Loucy (cell line): ENCODE data around the gene TRAPPC12.

Experiments
- EZH2phosphoT487 ChIP-seq: fragments of 200-600 bp; IDR thresholded peaks from 2 replicates; pipeline ENCODE4 v1.6.1; 2018; ENCODE audit warnings: antibody characterized with exemption, mild to moderate bottlenecking, moderate library complexity, borderline replicate concordance
- TF ChIP-seq, protein P1 (sequence below): fragments of 200-600 bp; sonication (generic); conservative IDR thresholded peaks from 2 replicates; pipeline ENCODE4 v1.5.1; 2014; ENCODE audit warnings: mild to moderate bottlenecking, antibody characterized with exemption, low read length

DNA sequence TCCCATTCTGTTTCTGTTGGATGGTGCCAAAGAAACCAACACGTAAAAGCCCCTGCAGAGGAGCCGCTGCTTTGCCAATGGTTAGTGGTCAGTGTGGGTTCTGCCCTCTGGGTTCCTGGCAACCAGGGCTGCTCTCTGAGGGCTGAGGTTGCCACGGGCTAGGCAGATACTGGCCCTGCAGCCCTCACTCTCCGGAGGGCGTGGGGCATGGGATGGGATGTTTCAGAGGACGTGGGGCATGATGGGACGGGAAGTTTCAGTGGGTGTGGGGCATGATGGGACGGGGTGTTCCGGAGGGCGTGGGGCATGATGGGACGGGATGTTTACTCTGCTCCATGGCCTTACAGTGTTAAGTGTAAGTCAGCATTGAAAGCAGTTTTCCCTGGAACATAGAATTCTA lies 105.7 kb downstream of the TRAPPC12 start:
- TF ChIP-seq, protein P1, sequence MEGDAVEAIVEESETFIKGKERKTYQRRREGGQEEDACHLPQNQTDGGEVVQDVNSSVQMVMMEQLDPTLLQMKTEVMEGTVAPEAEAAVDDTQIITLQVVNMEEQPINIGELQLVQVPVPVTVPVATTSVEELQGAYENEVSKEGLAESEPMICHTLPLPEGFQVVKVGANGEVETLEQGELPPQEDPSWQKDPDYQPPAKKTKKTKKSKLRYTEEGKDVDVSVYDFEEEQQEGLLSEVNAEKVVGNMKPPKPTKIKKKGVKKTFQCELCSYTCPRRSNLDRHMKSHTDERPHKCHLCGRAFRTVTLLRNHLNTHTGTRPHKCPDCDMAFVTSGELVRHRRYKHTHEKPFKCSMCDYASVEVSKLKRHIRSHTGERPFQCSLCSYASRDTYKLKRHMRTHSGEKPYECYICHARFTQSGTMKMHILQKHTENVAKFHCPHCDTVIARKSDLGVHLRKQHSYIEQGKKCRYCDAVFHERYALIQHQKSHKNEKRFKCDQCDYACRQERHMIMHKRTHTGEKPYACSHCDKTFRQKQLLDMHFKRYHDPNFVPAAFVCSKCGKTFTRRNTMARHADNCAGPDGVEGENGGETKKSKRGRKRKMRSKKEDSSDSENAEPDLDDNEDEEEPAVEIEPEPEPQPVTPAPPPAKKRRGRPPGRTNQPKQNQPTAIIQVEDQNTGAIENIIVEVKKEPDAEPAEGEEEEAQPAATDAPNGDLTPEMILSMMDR, result no peak
- no peak for TF ChIP-seq EZH2phosphoT487
